IMR-90 (cell line): ENCODE data around the gene CA7. TPM values are rescaled to one million over a fixed set of nuclear protein-coding genes. Genes with fewer than 3 reads are reported as not detected.

Source experiments
- ATAC-seq: fragments of 200-7000 bp; cut with Tn5 transposase; 2 replicates; pipeline ENCODE4 v1.9.1; 2020; ENCODE audit warnings: low read depth, mild to moderate bottlenecking, moderate library complexity
- BruUV-seq: library from RNA; stranded (reverse); fragments of 400-500 nt; replicated peaks from 2 replicates; lab custom pipeline; 2021; lab: Mats Ljungman, UMichigan
- CTCF ChIA-PET: fragments of 300-600 bp; formaldehyde crosslinking; extraction: SDS; loops from one replicate; lab custom pipeline; 2021; ENCODE audit warnings: antibody characterized with exemption; lab: Yijun Ruan, JAX
- POLR2A ChIA-PET: fragments of 300-600 bp; sonication (Branson Sonifier 250); formaldehyde crosslinking; loops from one replicate; lab custom pipeline; 2022; ENCODE audit warnings: antibody characterized with exemption; ENCODE audit not compliant: unreplicated experiment; lab: Charles Lee
- DNase-seq: peaks from one replicate; pipeline ENCODE4 v3.0.0; 2013
- H2AFZ ChIP-seq: replicated peaks from 2 replicates; pipeline ENCODE3; 2013; ENCODE audit warnings: low read length, mild to moderate bottlenecking; ENCODE audit not compliant: poor library complexity
- H2AK5ac ChIP-seq: 2 replicates; pipeline ENCODE4 v1.6.1; 2013; ENCODE audit warnings: low read depth, low read length, inconsistent platforms
- H2AK9ac ChIP-seq: replicated peaks from 2 replicates; pipeline ENCODE3; 2013; ENCODE audit warnings: mild to moderate bottlenecking, low read depth, low read length, moderate library complexity; ENCODE audit not compliant: poor library complexity
- H2BK120ac ChIP-seq: 2 replicates; pipeline ENCODE4 v1.6.1; 2013; ENCODE audit warnings: low read depth, low read length, inconsistent platforms
- H2BK15ac ChIP-seq: 3 replicates; pipeline ENCODE4 v1.6.1; 2013; ENCODE audit warnings: low read depth, low read length, inconsistent platforms
- H2BK20ac ChIP-seq: 2 replicates; pipeline ENCODE4 v1.6.1; 2013; ENCODE audit warnings: low read depth, mild to moderate bottlenecking, inconsistent platforms, low read length, moderate library complexity
- H2BK5ac ChIP-seq: 2 replicates; pipeline ENCODE4 v1.6.1; 2013; ENCODE audit warnings: mild to moderate bottlenecking, low read depth, low read length, inconsistent platforms; ENCODE audit not compliant: poor library complexity, severe bottlenecking
- H3K14ac ChIP-seq: replicated peaks from 2 replicates; pipeline ENCODE4 v1.6.1; 2013; ENCODE audit warnings: low read depth, low read length, inconsistent platforms
- H3K18ac ChIP-seq: 2 replicates; pipeline ENCODE4 v1.6.1; 2013; ENCODE audit warnings: low read depth, low read length, control low read depth
- H3K23ac ChIP-seq: 2 replicates; pipeline ENCODE4 v1.6.1; 2013; ENCODE audit warnings: low read depth, low read length, inconsistent platforms
- H3K27ac ChIP-seq: 2 replicates; pipeline ENCODE4 v1.5.1; 2013; ENCODE audit warnings: mild to moderate bottlenecking, control low read depth, low read length; ENCODE audit not compliant: insufficient read depth
- H3K27me3 ChIP-seq: 2 replicates; pipeline ENCODE4 v1.6.1; 2013; ENCODE audit warnings: low read length; ENCODE audit not compliant: control insufficient read depth, insufficient read depth
- H3K36me3 ChIP-seq: 2 replicates; pipeline ENCODE4 v1.6.1; 2013; ENCODE audit warnings: low read length, mixed read lengths; ENCODE audit not compliant: control insufficient read depth, insufficient read depth
- H3K4ac ChIP-seq: 2 replicates; pipeline ENCODE4 v1.6.1; 2013; ENCODE audit warnings: low read depth, low read length, inconsistent platforms
- H3K4me1 ChIP-seq: 2 replicates; pipeline ENCODE4 v1.6.1; 2013; ENCODE audit warnings: low read length, mixed read lengths; ENCODE audit not compliant: control insufficient read depth, insufficient read depth
- H3K4me2 ChIP-seq: 2 replicates; pipeline ENCODE4 v1.6.1; 2013; ENCODE audit warnings: low read depth, mild to moderate bottlenecking, control low read depth, low read length, moderate library complexity
- H3K4me3 ChIP-seq: 2 replicates; pipeline ENCODE4 v1.5.1; 2013; ENCODE audit warnings: low read depth, mild to moderate bottlenecking, control low read depth, low read length, moderate library complexity; ENCODE audit not compliant: insufficient read depth
- H3K56ac ChIP-seq: 2 replicates; pipeline ENCODE4 v1.6.1; 2013; ENCODE audit warnings: low read length, inconsistent platforms; ENCODE audit not compliant: insufficient read depth; ENCODE audit errors: extremely low read depth
- H3K79me1 ChIP-seq, 2 experiments: 2 replicates each; pipeline ENCODE4 v1.6.1; 2013; ENCODE audit warnings: low read length in 2 of 2, inconsistent platforms in 1 of 2, low read depth in 1 of 2
- H3K9ac ChIP-seq: 2 replicates; pipeline ENCODE4 v1.6.1; 2013; ENCODE audit warnings: low read depth, low read length, control low read depth
- H3K9me1 ChIP-seq: 2 replicates; pipeline ENCODE4 v1.6.1; 2013; ENCODE audit warnings: low read length, inconsistent platforms; ENCODE audit not compliant: insufficient read depth
- H3K9me3 ChIP-seq: 2 replicates; pipeline ENCODE4 v1.6.1; 2013; ENCODE audit warnings: low read length; ENCODE audit not compliant: control insufficient read depth, insufficient read depth
- H4K20me1 ChIP-seq: 2 replicates; pipeline ENCODE4 v1.6.1; 2013; ENCODE audit warnings: low read length, inconsistent platforms; ENCODE audit not compliant: insufficient read depth
- H4K5ac ChIP-seq: 2 replicates; pipeline ENCODE4 v1.6.1; 2013; ENCODE audit warnings: mild to moderate bottlenecking, low read depth, low read length, control low read depth
- H4K8ac ChIP-seq, 2 experiments: 2 replicates each; pipeline ENCODE4 v1.6.1; 2013; ENCODE audit warnings: low read depth in 2 of 2, low read length in 2 of 2, control low read depth in 1 of 2, inconsistent platforms in 1 of 2
- H4K91ac ChIP-seq: 2 replicates; pipeline ENCODE4 v1.6.1; 2013; ENCODE audit warnings: low read depth, low read length, inconsistent platforms; ENCODE audit not compliant: insufficient read depth
- CTCF ChIP-seq: conservative IDR thresholded peaks from 2 replicates; pipeline ENCODE4 v1.5.1; 2012; ENCODE audit warnings: mild to moderate bottlenecking, low read depth, low read length, improper control_type of control experiment
- RAD21 ChIP-seq: IDR thresholded peaks from 2 replicates; pipeline ENCODE4 v1.6.1; 2012; ENCODE audit warnings: low read length, improper control_type of control experiment
- WGBS, 2 experiments: methylation state at CpG; one replicate each; pipeline versions ENCODE4 v1.1.5 to v1.1.7; 2013; ENCODE audit warnings: missing lambda C conversion rate in 2 of 2; ENCODE audit not compliant: insufficient read length in 1 of 2; ENCODE audit errors: extremely low coverage in 2 of 2; 5-methylcytosine and 5-hydroxymethylcytosine counted together
- dilution Hi-C: fragments of 300-500 bp; cut with HindIII; formaldehyde crosslinking; loops from one replicate; pipeline ENCODE4 v1.14.3; 2018; ENCODE audit warnings: low sequenced_read_pairs; ENCODE audit not compliant: unreplicated experiment
- in situ Hi-C: fragments of 300-500 bp; cut with MboI; formaldehyde crosslinking; loops from 3 replicates; pipeline ENCODE4 v1.14.3; 2019; ENCODE audit warnings: low sequenced_read_pairs, inconsistent platforms, mixed read lengths
- intact Hi-C: fragments of 100-400 bp; cut with micrococcal nuclease; formaldehyde crosslinking; loops from 2 replicates; pipeline ENCODE4 v1.10.0; 2022
- polyA plus RNA-seq, 3 experiments: library from polyadenylated mRNA; depleted of rRNA; stranded (reverse); fragments of >200 nt; gene quantifications; 2 replicates each; pipeline ENCODE4 v1.2.3, GENCODE V29; 2012; ENCODE audit warnings: low replicate concordance in 1 of 3
- total RNA-seq: library from RNA; depleted of rRNA; stranded (reverse); fragments of >200 nt; gene quantifications from 2 replicates; pipeline ENCODE4 v1.2.3, GENCODE V29; 2012
- TF ChIP-seq, protein P1 (sequence below): fragments of 150-350 bp; IDR thresholded peaks from 2 replicates; pipeline ENCODE4 v1.6.1; 2017; ENCODE audit warnings: mild to moderate bottlenecking, antibody characterized with exemption, low read length, low read depth

Gene CA7
- total and polyA plus RNA-seq, 2 of the 4 experiments (the other 2 are of a cell fraction), result not detected

- POLR2A ChIA-PET, result no interaction called here
Observed at GRCh38 chr16:66848172-66848571, 4.0 kb downstream of the CA7 start.

More at GRCh38 chr16:66848172-66848571, 4.0 kb downstream of the CA7 start:
- Histone ChIP-seq H3K4ac (no peak overlapping the region), H4K5ac (no peak overlapping the region), H3K18ac (no peak overlapping the region), H2AK9ac (no peak overlapping the region), H3K79me1 (no peaks in the 10 kb centered on the region), H3K14ac (no peak overlapping the region), H3K4me1 (no peaks in the 10 kb centered on the region; the same call in 1 of the 2 replicates), H3K9me3 (no peaks in the 10 kb centered on the region), H3K23ac (no peak overlapping the region), H3K27ac (no peak overlapping the region), H3K56ac (no peak overlapping the region), H2BK120ac (no peak overlapping the region), H2BK15ac (no peak overlapping the region), H3K4me3 (no peak overlapping the region), H2AFZ (no peak overlapping the region), H3K4me2 (no peak overlapping the region), H3K9me1 (0 out of 2 replicates have a peak, but pooled peaks cover 3% of the 10 kb centered on the region), H2AK5ac (no peak overlapping the region), H3K27me3 (peaks cover 76% of the 10 kb centered on the region), H4K20me1 (no peaks in the 10 kb centered on the region), H3K9ac (no peak overlapping the region), H2BK5ac (no peak overlapping the region), H3K36me3 (no peaks in the 10 kb centered on the region), H4K91ac (no peak overlapping the region), H4K8ac (no peak overlapping the region), H2BK20ac (no peak overlapping the region)
- CTCF ChIA-PET, result no interaction called here
- intact Hi-C loops, result no loop called here
- ATAC-seq (no peak), DNase-seq (no peak)
- BruUV-seq, result no TSS peak
- no CpG with 5 or more reads among the region's 2 CpGs for WGBS, 2 experiments
- dilution Hi-C loops, result no loop called here
- TF ChIP-seq, protein P1, sequence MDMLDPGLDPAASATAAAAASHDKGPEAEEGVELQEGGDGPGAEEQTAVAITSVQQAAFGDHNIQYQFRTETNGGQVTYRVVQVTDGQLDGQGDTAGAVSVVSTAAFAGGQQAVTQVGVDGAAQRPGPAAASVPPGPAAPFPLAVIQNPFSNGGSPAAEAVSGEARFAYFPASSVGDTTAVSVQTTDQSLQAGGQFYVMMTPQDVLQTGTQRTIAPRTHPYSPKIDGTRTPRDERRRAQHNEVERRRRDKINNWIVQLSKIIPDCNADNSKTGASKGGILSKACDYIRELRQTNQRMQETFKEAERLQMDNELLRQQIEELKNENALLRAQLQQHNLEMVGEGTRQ, result no peak
- TF ChIP-seq CTCF (no peak), RAD21 (no peak)
- in situ Hi-C loops, result no loop called here
